Stimulated activated CD4-positive, alpha-beta T cell treated with anti-CD3 and anti-CD28 coated beads, Interleukin-1b, Interleukin-23, amount 100 ng/mL, for 4 hours (primary cell): ENCODE data around the gene POTEF.
"Not testable (repeated sequence)": the region's sequence is repeated elsewhere in the genome, so short reads cannot be mapped to it uniquely, and the experiment has no call there.

Experiments used
- DNase-seq, 2 donors: peaks; one replicate each; pipeline ENCODE4 v3.0.0-alpha.2; 2020; ENCODE audit warnings: low read depth in 2 of 2

POTEF gene

GRCh38 chr2:130129120-130129829 lies at the start of gene POTEF:
TSS of gene POTEF (minus strand) at chr2:130129222. CDS start at chr2:130120515, 8,707 bp downstream.
- not testable (repeated sequence) for DNase-seq

- not testable (repeated sequence) for DNase-seq
Observed at GRCh38 chr2:130174866-130175265, 45.8 kb upstream of the POTEF start.

DNA sequence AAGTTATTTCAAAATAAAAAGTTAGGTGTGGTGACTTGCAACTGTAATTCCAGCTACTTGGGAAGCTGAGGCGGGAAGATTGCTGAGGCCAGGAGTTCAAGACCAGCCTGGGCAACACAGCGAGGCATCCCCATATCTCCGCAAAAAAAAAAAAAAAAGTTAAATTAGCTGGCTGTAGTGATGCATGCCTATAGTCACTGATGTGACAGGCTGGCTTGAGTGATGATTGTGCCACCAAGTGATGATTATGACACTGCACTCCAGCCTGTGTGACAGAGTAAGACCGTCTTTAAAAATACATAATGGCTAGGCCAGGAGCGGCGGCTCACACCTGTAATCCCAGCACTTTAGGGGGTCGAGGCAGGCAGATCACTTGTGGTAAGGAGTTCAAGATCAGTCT lies 40.9 kb upstream of the POTEF start:
- no peak for DNase-seq

DNA sequence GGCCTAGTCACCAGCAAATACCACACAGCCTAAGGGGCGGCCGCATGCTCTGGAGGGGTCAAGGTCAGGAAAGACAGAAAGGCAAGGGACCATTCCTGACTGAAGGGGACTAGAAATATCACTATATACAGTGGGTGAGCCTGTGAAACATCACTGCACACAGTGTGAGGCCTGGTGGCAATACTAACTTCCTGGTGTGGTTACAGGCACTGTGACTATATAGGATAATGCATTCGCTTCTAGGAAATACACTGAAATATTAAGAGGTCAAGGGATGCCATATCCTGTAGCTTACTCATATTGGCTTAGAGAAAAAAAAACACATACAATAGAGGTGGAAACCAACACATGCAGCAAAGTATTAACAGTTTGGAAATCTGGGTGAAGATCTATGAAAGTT lies 40.1 kb upstream of the POTEF start:
- DNase-seq = not testable (repeated sequence)

- DNase-seq = not testable (repeated sequence)
Observed at GRCh38 chr2:130166611-130167010, 37.6 kb upstream of the POTEF start.

GRCh38 chr2:130165293-130166016 lies 36.4 kb upstream of the POTEF start:
- DNase-seq = no peak

GRCh38 chr2:130162968-130163367 lies 33.9 kb upstream of the POTEF start:
- DNase-seq = no peak

GRCh38 chr2:130162486-130162885 lies 33.5 kb upstream of the POTEF start:
- DNase-seq = not testable (repeated sequence)

- DNase-seq = not testable (repeated sequence)
Observed at GRCh38 chr2:130160838-130161705, 32.0 kb upstream of the POTEF start.

DNA sequence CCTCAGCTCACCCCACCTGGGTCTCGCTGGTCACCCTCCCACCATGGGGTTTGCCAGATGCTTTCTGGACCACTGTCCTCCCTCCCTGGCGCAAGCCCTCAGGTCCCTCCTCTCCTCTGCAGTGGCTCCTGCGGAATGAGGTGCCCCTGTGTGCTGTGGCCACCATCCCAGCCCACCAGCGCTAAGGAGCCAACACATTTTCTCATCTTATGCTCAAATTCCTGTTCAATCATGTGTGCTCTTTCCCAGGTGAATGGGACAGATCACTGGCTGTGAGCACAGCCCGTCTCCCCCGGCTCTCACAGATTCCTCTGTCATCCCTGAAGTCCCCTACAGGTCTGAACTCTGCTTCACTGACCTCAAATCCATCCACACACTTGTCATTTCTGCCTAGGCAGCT lies 31.1 kb upstream of the POTEF start:
- no peak for DNase-seq

DNA sequence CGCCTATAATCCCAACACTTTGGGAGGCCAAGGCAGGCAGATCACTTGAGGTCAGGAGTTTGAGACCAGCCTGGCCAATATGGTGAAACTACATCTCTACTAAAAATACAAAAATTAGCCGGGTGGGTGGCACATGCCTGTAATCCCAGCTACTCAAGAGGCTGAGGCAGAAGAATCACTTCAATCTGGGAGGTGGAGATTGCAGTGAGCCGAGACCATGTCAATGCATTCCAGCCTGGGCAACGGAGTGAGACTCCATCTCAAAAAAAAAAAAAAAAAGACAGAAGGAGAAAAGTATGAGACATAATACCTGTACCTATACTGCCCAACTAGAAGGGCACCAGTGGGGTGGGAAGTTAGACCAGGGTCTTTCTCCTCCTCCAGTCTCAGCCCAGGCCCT lies 30.4 kb upstream of the POTEF start:
- DNase-seq = not testable (repeated sequence)

GRCh38 chr2:130158631-130159030 lies 29.6 kb upstream of the POTEF start:
- DNase-seq = no peak

DNA sequence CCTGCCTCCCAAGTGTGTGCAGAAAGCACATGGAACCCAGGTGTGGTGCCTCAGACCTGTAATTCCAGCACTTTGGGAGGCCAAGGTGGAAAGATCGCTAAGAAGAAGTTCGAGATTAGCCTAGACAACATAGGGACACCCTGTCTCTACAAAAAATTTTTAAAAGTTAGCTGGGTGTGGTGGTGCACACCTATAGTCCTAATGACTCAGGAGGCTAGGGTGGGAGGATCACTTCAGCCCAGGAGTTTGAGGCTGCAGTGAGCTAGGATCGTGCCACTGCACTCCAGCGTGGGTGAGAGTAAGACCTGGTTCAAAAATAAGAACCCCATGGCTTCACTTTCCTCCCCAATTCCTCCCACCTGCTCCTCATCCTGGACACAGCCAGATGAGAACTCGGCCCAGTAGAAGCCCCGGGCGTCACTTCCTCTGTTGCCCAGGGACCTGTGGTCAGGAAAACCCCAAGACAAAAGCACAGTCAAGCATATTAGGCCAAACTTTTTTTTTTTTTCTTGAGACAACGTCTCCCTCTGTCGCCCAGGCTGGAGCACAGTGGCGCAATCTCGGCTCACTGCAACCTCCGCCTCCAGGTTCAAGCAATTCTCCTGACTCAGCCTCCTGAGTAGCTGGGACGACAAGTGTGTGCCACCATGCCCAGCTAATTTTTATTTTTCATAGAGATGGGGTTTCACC lies 28.9 kb upstream of the POTEF start:
- DNase-seq = not testable (repeated sequence)

- DNase-seq = not testable (repeated sequence)
Observed at GRCh38 chr2:130157354-130157753, 28.3 kb upstream of the POTEF start.

GRCh38 chr2:130156624-130157004 lies 27.6 kb upstream of the POTEF start:
- DNase-seq = no peak

- not testable (repeated sequence) for DNase-seq
Observed at GRCh38 chr2:130155956-130156623, 27.1 kb upstream of the POTEF start.

GRCh38 chr2:130154773-130155765 lies 26.0 kb upstream of the POTEF start:
- DNase-seq = no peak

- DNase-seq = not testable (repeated sequence)
Observed at GRCh38 chr2:130154423-130154770, 25.4 kb upstream of the POTEF start.

DNA sequence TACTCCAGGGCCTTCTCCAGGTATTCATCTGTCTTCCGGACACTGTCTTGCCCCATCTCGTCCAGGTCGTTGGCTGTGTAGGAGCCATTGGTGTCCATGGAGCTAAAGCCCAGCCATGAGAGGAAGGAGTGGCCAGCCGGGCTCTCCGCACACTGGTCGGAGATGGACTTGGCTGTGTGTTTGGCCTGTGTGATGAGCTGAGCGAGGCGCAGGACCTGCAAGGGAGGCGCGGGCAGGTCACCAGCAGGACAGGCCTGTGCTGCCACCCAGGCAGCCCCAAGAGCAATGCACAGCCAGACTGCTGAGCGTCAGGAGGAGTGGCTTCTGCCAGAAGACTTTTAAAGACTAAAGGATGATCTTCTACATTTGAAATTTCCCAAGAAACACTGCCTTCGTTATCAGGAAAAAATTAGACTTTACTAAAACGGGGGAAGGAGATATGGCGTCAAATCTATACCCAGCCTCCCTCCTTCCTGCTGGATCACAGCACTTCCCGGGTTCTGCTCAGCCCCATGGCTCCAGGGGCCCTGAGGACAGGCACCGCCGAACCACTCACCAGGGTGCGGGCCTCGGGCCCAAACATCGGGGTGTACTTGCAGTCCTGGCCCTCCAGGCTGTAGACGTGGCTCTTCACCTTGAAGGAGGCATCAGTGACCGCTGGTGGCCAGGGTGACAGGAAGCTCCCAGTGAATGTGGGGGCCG lies 24.9 kb upstream of the POTEF start:
- DNase-seq = not testable (repeated sequence)
